Endothelial cell of umbilical vein (primary cell): ENCODE results near the gene SPON2. TPM values are rescaled to one million over a fixed set of nuclear protein-coding genes. Genes with fewer than 3 reads are reported as not detected.

Source experiments
- BruUV-seq: library from RNA; stranded (reverse); fragments of 400-500 nt; replicated peaks from 2 replicates; lab custom pipeline; 2021; lab: Mats Ljungman, UMichigan
- CTCF ChIA-PET: fragments of 300-600, 350-600 bp; sonication (Branson Sonifier 250); formaldehyde crosslinking; loops from one replicate; lab custom pipeline; 2021; ENCODE audit warnings: antibody characterized with exemption, inconsistent platforms; lab: Charles Lee
- POLR2A ChIA-PET: fragments of 300-600, 350-600 bp; sonication (Branson Sonifier 250); formaldehyde crosslinking; loops from one replicate; lab custom pipeline; 2021; ENCODE audit warnings: antibody characterized with exemption, inconsistent platforms; lab: Charles Lee
- DNase-seq: peaks from one replicate; pipeline ENCODE4 v3.0.0-alpha.2; 2011; ENCODE audit warnings: low read depth, low spot score
- FAIRE-seq: peaks from 2 replicates; lab custom pipeline; 2011; peaks lifted over from hg19 to GRCh38; lab: Jason Lieb, UNC
- H2AFZ ChIP-seq: 2 replicates; pipeline ENCODE4 v1.6.0; 2012; ENCODE audit warnings: low read depth, low read length, control low read depth, inconsistent platforms
- H3K27ac ChIP-seq: 2 replicates; pipeline ENCODE4 v1.5.1; 2011; ENCODE audit warnings: low read depth, mild to moderate bottlenecking, control low read depth, low read length, moderate library complexity; ENCODE audit not compliant: insufficient read depth
- H3K27me3 ChIP-seq, 2 experiments: 2 replicates each; pipeline versions ENCODE4 v1.6.0 to v1.6.1; 2011; ENCODE audit warnings: low read length in 2 of 2, mixed read lengths in 1 of 2; ENCODE audit not compliant: control insufficient read depth in 2 of 2, insufficient read depth in 2 of 2
- H3K36me3 ChIP-seq, 2 experiments: 2 replicates in 1 of 2; 3 replicates in 1 of 2; pipeline ENCODE4 v1.5.1; 2011; ENCODE audit warnings: low read length in 2 of 2, mild to moderate bottlenecking in 1 of 2, moderate library complexity in 1 of 2; ENCODE audit not compliant: control insufficient read depth in 2 of 2, insufficient read depth in 2 of 2; ENCODE audit errors: extremely low read depth in 1 of 2
- H3K4me1 ChIP-seq: 3 replicates; pipeline ENCODE4 v1.5.1; 2011; ENCODE audit warnings: mild to moderate bottlenecking, low read length; ENCODE audit not compliant: control insufficient read depth, insufficient read depth; ENCODE audit errors: extremely low read depth
- H3K4me2 ChIP-seq: 2 replicates; pipeline ENCODE4 v1.6.1; 2011; ENCODE audit warnings: low read length, control low read depth, mixed read lengths; ENCODE audit not compliant: insufficient read depth
- H3K4me3 ChIP-seq, 3 experiments: fragments of 200-600 bp in 1 of 3; sonication (generic), shearing (Covaris generic) in 1 of 3; replicated peaks in 1 of 3; 2 replicates each; pipeline ENCODE4 v1.5.1; 2011 to 2016; ENCODE audit warnings: control low read depth in 3 of 3, low read length in 3 of 3, mild to moderate bottlenecking in 2 of 3, inconsistent platforms in 1 of 3, low read depth in 1 of 3, moderate library complexity in 1 of 3; ENCODE audit not compliant: insufficient read depth in 1 of 3
- H3K79me2 ChIP-seq: 2 replicates; pipeline ENCODE4 v1.6.0; 2012; ENCODE audit warnings: low read length, inconsistent platforms; ENCODE audit not compliant: control insufficient read depth, insufficient read depth
- H3K9ac ChIP-seq: replicated peaks from 2 replicates; pipeline ENCODE3; 2011; ENCODE audit warnings: low read length, control low read depth; ENCODE audit not compliant: insufficient read depth; ENCODE audit errors: extremely low read depth
- H3K9me1 ChIP-seq: replicated peaks from 3 replicates; pipeline ENCODE4 v1.6.0; 2011; ENCODE audit warnings: mild to moderate bottlenecking, low read length; ENCODE audit not compliant: control insufficient read depth, insufficient read depth; ENCODE audit errors: extremely low read depth
- H3K9me3 ChIP-seq: replicated peaks from 2 replicates; pipeline ENCODE4 v1.5.1; 2012; ENCODE audit warnings: low read length, inconsistent platforms; ENCODE audit not compliant: control insufficient read depth, insufficient read depth
- H4K20me1 ChIP-seq: replicated peaks from 2 replicates; pipeline ENCODE3; 2011; ENCODE audit warnings: mild to moderate bottlenecking, low read length; ENCODE audit not compliant: control insufficient read depth, insufficient read depth; ENCODE audit errors: extremely low read depth
- CTCF ChIP-seq, 2 donors: IDR thresholded peaks; 1 replicate in 1 of 2; 2 replicates in 1 of 2; pipeline ENCODE4 v1.5.1; 2011; ENCODE audit warnings: low read length in 2 of 2, mild to moderate bottlenecking in 2 of 2, moderate library complexity in 2 of 2, control low read depth in 1 of 2, inconsistent platforms in 1 of 2, low read depth in 1 of 2; ENCODE audit not compliant: insufficient read depth in 1 of 2; ENCODE audit errors: extremely low read depth in 1 of 2
- EZH2 ChIP-seq: IDR thresholded peaks from 2 replicates; pipeline ENCODE4 v1.6.1; 2012; ENCODE audit warnings: borderline replicate concordance, low read depth, mild to moderate bottlenecking, moderate library complexity, low read length, inconsistent platforms; ENCODE audit not compliant: severe bottlenecking
- FOS ChIP-seq: IDR thresholded peaks from 2 replicates; pipeline ENCODE4 v1.6.1; 2011; ENCODE audit warnings: mild to moderate bottlenecking, low read length, moderate library complexity, borderline replicate concordance; ENCODE audit not compliant: insufficient read depth
- GATA2 ChIP-seq: IDR thresholded peaks from 2 replicates; pipeline ENCODE4 v1.7.0; 2011; ENCODE audit warnings: low read depth, mild to moderate bottlenecking, moderate library complexity, mixed read lengths, low read length; ENCODE audit not compliant: insufficient read length, insufficient read depth
- JUN ChIP-seq: IDR thresholded peaks from 2 replicates; pipeline ENCODE4 v1.6.1; 2011; ENCODE audit warnings: borderline replicate concordance, low read depth; ENCODE audit not compliant: insufficient read length, insufficient read depth
- MAX ChIP-seq: IDR thresholded peaks from 2 replicates; pipeline ENCODE4 v1.6.1; 2011; ENCODE audit not compliant: insufficient read depth, insufficient read length
- MYC ChIP-seq: IDR thresholded peaks from one replicate; pipeline ENCODE4 v1.6.1; 2011; ENCODE audit warnings: mild to moderate bottlenecking, low read depth, low read length
- POLR2A ChIP-seq: IDR thresholded peaks from 2 replicates; pipeline ENCODE4 v1.6.1; 2012; ENCODE audit warnings: low read depth, mild to moderate bottlenecking, control low read depth, low read length
- POLR2AphosphoS5 ChIP-seq: IDR thresholded peaks from 2 replicates; pipeline ENCODE4 v1.6.1; 2012; ENCODE audit warnings: low read depth, mild to moderate bottlenecking, control low read depth, low read length, moderate library complexity; ENCODE audit not compliant: insufficient read depth
- dilution Hi-C: fragments of 300-500 bp; cut with MboI; formaldehyde crosslinking; loops from one replicate; pipeline ENCODE4 v1.15.0; 2019; ENCODE audit warnings: low sequenced_read_pairs; ENCODE audit not compliant: extremely low pct_ligation_motif_present
- intact Hi-C: fragments of 100-400 bp; cut with micrococcal nuclease; formaldehyde crosslinking; loops from one replicate; pipeline ENCODE4 v1.10.0; 2022
- polyA plus RNA-seq, 4 experiments: library from polyadenylated mRNA; depleted of rRNA in 3 of 4; stranded (reverse) in 3 of 4; unstranded in 1 of 4; fragments of >200 nt; gene quantifications; 2 replicates each; pipeline versions ENCODE4 v1.2.1 to v1.2.3, GENCODE V29; 2011 to 2012; ENCODE audit warnings: missing spikeins in 1 of 4
- total RNA-seq: library from RNA; stranded (reverse); gene quantifications from 2 replicates; pipeline ENCODE4 v1.2.3, GENCODE V29; 2021

The SPON2 gene
- total and polyA plus RNA-seq, 2 donors (not counting 3 experiments of a cell fraction or from before 2014, with no cell fraction given) = 0.04 TPM; not detected in 1

GRCh38 chr4:1150875-1151274 lies 21.5 kb downstream of the SPON2 start:
- no peak for FAIRE-seq
- TF ChIP-seq CTCF (IDR thresholded peaks at IDR 0.05; ENCODE audit: extremely low read depth in 1 of 2, insufficient read depth in 1 of 2, low read depth in 1 of 2, low read length in 2 of 2) = no peak
- no peak for TF ChIP-seq EZH2
- no peak for TF ChIP-seq POLR2A
- no peak for TF ChIP-seq JUN
- TF ChIP-seq POLR2AphosphoS5 = no peak
- TF ChIP-seq MAX = no peak
- TF ChIP-seq GATA2 = no peak
- TF ChIP-seq MYC = no peak
- no peak for TF ChIP-seq FOS
- DNase-seq = no peak
- Histone ChIP-seq H3K9me1 (no peaks in the 10 kb centered on the region), H3K27me3 (no peaks in the 10 kb centered on the region), H3K36me3 (no peaks in the 10 kb centered on the region), H3K9ac (no peak overlapping the region), H3K27ac (no peak overlapping the region), H2AFZ (no peak overlapping the region), H3K4me1 (no peaks in the 10 kb centered on the region), H3K4me3 (no peak overlapping the region), H4K20me1 (no peaks in the 10 kb centered on the region), H3K79me2 (no peaks in the 10 kb centered on the region), H3K4me2 (no peak overlapping the region), H3K9me3 (no peaks in the 10 kb centered on the region)
- BruUV-seq = no TSS peak
- dilution Hi-C loops = no loop called here
- ChIA-PET CTCF (interaction anchor here (1.4 kb wide), 1 partner anchor 20 kb away, joined by 6 read pairs; no protein-coding TSS in a partner anchor), POLR2A (no interaction called here)
- intact Hi-C loops = no loop called here
